H1 (cell line): Measurements from ENCODE around the gene PAF1. TPM values are rescaled to one million over a fixed set of nuclear protein-coding genes. Genes with fewer than 3 reads are reported as not detected.

Source experiments
- CTCF ChIA-PET: fragments of 300-600 bp; sonication (Branson Sonifier 250); formaldehyde crosslinking; loops from one replicate; lab custom pipeline; 2021; ENCODE audit not compliant: partially characterized antibody; lab: Charles Lee
- POLR2A ChIA-PET: fragments of 300-600 bp; sonication (Branson Sonifier 250); formaldehyde crosslinking; loops from one replicate; lab custom pipeline; 2021; ENCODE audit warnings: inconsistent platforms; ENCODE audit not compliant: partially characterized antibody; lab: Charles Lee
- DNase-seq, 2 experiments: peaks; one replicate each; pipeline versions ENCODE4 v3.0.0 to v3.0.0-alpha.2; 2010 to 2022; ENCODE audit warnings: low spot score in 2 of 2, low read depth in 1 of 2, mixed read lengths in 1 of 2
- FAIRE-seq: peaks from 2 replicates; lab custom pipeline; 2011; peaks lifted over from hg19 to GRCh38; lab: Jason Lieb, UNC
- H2AFZ ChIP-seq: 2 replicates; pipeline ENCODE4 v1.8.1; 2012; ENCODE audit warnings: low read length, inconsistent platforms
- H2AK5ac ChIP-seq: 2 replicates; pipeline ENCODE4 v1.6.1; 2013; ENCODE audit warnings: low read depth, low read length
- H2BK120ac ChIP-seq: replicated peaks from 2 replicates; pipeline ENCODE3; 2013; ENCODE audit warnings: low read depth, low read length, inconsistent platforms
- H2BK12ac ChIP-seq: 2 replicates; pipeline ENCODE4 v1.6.1; 2013; ENCODE audit warnings: low read depth, low read length
- H2BK15ac ChIP-seq: 2 replicates; pipeline ENCODE4 v1.6.1; 2013; ENCODE audit warnings: low read length
- H2BK20ac ChIP-seq: 2 replicates; pipeline ENCODE4 v1.6.1; 2013; ENCODE audit warnings: low read length
- H2BK5ac ChIP-seq: 2 replicates; pipeline ENCODE4 v1.6.1; 2013; ENCODE audit warnings: low read depth, low read length
- H3K14ac ChIP-seq: 2 replicates; pipeline ENCODE4 v1.6.1; 2013; ENCODE audit warnings: inconsistent platforms; ENCODE audit not compliant: insufficient read length
- H3K18ac ChIP-seq: 2 replicates; pipeline ENCODE4 v1.6.1; 2013; ENCODE audit warnings: low read length; ENCODE audit errors: extremely low read depth
- H3K23ac ChIP-seq: 2 replicates; pipeline ENCODE4 v1.6.1; 2013; ENCODE audit warnings: inconsistent platforms; ENCODE audit not compliant: insufficient read length
- H3K23me2 ChIP-seq: 2 replicates; pipeline ENCODE4 v1.6.1; 2013; ENCODE audit warnings: low read depth, low read length
- H3K27ac ChIP-seq: 2 replicates; pipeline ENCODE4 v1.6.1; 2011; ENCODE audit warnings: low read depth, low read length, inconsistent platforms
- H3K27me3 ChIP-seq, 4 experiments: replicated peaks in 1 of 4; 1 replicate in 1 of 4; 2 replicates in 3 of 4; pipeline versions ENCODE4 v1.6.1 to v1.8.1; 2011 to 2013; ENCODE audit warnings: low read length in 3 of 4, mild to moderate bottlenecking in 3 of 4, inconsistent platforms in 2 of 4, mixed read lengths in 2 of 4, moderate library complexity in 1 of 4; ENCODE audit not compliant: control insufficient read depth in 3 of 4, insufficient read depth in 3 of 4; ENCODE audit errors: extremely low read depth in 1 of 4
- H3K36me3 ChIP-seq, 4 experiments: 2 replicates each; pipeline versions ENCODE4 v1.6.1 to v1.8.1; 2011 to 2013; ENCODE audit warnings: mild to moderate bottlenecking in 4 of 4, low read length in 3 of 4, moderate library complexity in 2 of 4, control low read depth in 1 of 4, inconsistent platforms in 1 of 4; ENCODE audit not compliant: insufficient read depth in 4 of 4, control insufficient read depth in 2 of 4
- H3K4ac ChIP-seq: replicated peaks from 2 replicates; pipeline ENCODE3; 2013; ENCODE audit warnings: low read length, low read depth, mixed read lengths, inconsistent platforms; ENCODE audit not compliant: insufficient read length
- H3K4me1 ChIP-seq, 4 experiments: replicated peaks in 1 of 4; 1 replicate in 1 of 4; 2 replicates in 3 of 4; pipeline versions ENCODE4 v1.6.1 to v1.8.1; 2011 to 2013; ENCODE audit warnings: low read length in 3 of 4, inconsistent platforms in 2 of 4, mixed read lengths in 1 of 4; ENCODE audit not compliant: insufficient read depth in 4 of 4, control insufficient read depth in 3 of 4
- H3K4me2 ChIP-seq, 2 experiments: 2 replicates each; pipeline versions ENCODE4 v1.6.1 to v1.8.1; 2011 to 2013; ENCODE audit warnings: low read depth in 2 of 2, low read length in 2 of 2, control low read depth in 1 of 2, inconsistent platforms in 1 of 2, mild to moderate bottlenecking in 1 of 2; ENCODE audit not compliant: insufficient read depth in 1 of 2
- H3K4me3 ChIP-seq, 4 experiments: fragments of 200-600, 300-600 bp in 1 of 4; sonication (generic), shearing (Covaris generic), sonication (Bioruptor Twin) in 1 of 4; 2 replicates each; pipeline versions ENCODE4 v1.5.1 to v1.8.1; 2011 to 2016; ENCODE audit warnings: low read length in 4 of 4, low read depth in 3 of 4, control low read depth in 2 of 4, inconsistent platforms in 2 of 4, mild to moderate bottlenecking in 2 of 4, mixed read lengths in 1 of 4, moderate library complexity in 1 of 4; ENCODE audit not compliant: insufficient read depth in 2 of 4; ENCODE audit errors: extremely low read depth in 1 of 4
- H3K56ac ChIP-seq: replicated peaks from 2 replicates; pipeline ENCODE3; 2013; ENCODE audit warnings: low read depth, mild to moderate bottlenecking, mixed read lengths, low read length, inconsistent platforms; ENCODE audit not compliant: insufficient read length
- H3K79me1 ChIP-seq: 2 replicates; pipeline ENCODE4 v1.6.1; 2013; ENCODE audit warnings: low read depth, low read length, control low read depth
- H3K79me2 ChIP-seq, 2 experiments: 2 replicates each; pipeline versions ENCODE4 v1.6.1 to v1.8.1; 2012 to 2013; ENCODE audit warnings: low read length in 2 of 2, mild to moderate bottlenecking in 2 of 2, inconsistent platforms in 1 of 2; ENCODE audit not compliant: insufficient read depth in 2 of 2, control insufficient read depth in 1 of 2
- H3K9ac ChIP-seq, 4 experiments: replicated peaks in 1 of 4; 1 replicate in 1 of 4; 2 replicates in 3 of 4; pipeline versions ENCODE4 v1.6.1 to v1.8.1; 2011 to 2013; ENCODE audit warnings: low read depth in 3 of 4, low read length in 3 of 4, control low read depth in 2 of 4, mild to moderate bottlenecking in 2 of 4, moderate library complexity in 2 of 4, inconsistent platforms in 1 of 4; ENCODE audit errors: extremely low read depth in 1 of 4
- H3K9me3 ChIP-seq, 2 experiments: 2 replicates each; pipeline versions ENCODE4 v1.6.1 to v1.8.1; 2012 to 2013; ENCODE audit warnings: mild to moderate bottlenecking in 2 of 2, moderate library complexity in 2 of 2, control low read depth in 1 of 2, inconsistent platforms in 1 of 2, low read depth in 1 of 2, low read length in 1 of 2, mixed read lengths in 1 of 2; ENCODE audit not compliant: insufficient read depth in 2 of 2
- H4K20me1 ChIP-seq, 2 experiments: replicated peaks in 1 of 2; 2 replicates each; pipeline versions ENCODE3 to v1.8.1; 2011 to 2013; ENCODE audit warnings: inconsistent platforms in 2 of 2, low read length in 2 of 2, mild to moderate bottlenecking in 1 of 2; ENCODE audit not compliant: insufficient read depth in 2 of 2, control insufficient read depth in 1 of 2
- H4K5ac ChIP-seq: 2 replicates; pipeline ENCODE4 v1.6.1; 2013; ENCODE audit warnings: low read length, low read depth, mixed read lengths, inconsistent platforms; ENCODE audit not compliant: insufficient read length
- H4K8ac ChIP-seq: 2 replicates; pipeline ENCODE4 v1.8.0; 2013; ENCODE audit warnings: mild to moderate bottlenecking, moderate library complexity, low read length, inconsistent platforms; ENCODE audit not compliant: insufficient read depth; ENCODE audit errors: extremely low read depth
- H4K91ac ChIP-seq: replicated peaks from 2 replicates; pipeline ENCODE3; 2013; ENCODE audit warnings: low read length, mixed read lengths, inconsistent platforms; ENCODE audit not compliant: insufficient read length
- ASH2L ChIP-seq: fragments of 200-600, 300-600 bp; sonication (generic); IDR thresholded peaks from one replicate; pipeline ENCODE4 v1.7.1; 2017; ENCODE audit warnings: low read length
- CREB1 ChIP-seq: IDR thresholded peaks from 2 replicates; pipeline ENCODE4 v1.6.1; 2012; ENCODE audit warnings: inconsistent platforms
- CTBP2 ChIP-seq: IDR thresholded peaks from 2 replicates; pipeline ENCODE4 v1.7.0; 2011; ENCODE audit warnings: borderline replicate concordance, mild to moderate bottlenecking, moderate library complexity, mixed read lengths, low read length; ENCODE audit not compliant: insufficient read depth, insufficient read length
- KDM5A ChIP-seq: fragments of 200-600 bp; IDR thresholded peaks from 2 replicates; pipeline ENCODE4 v1.7.1; 2012; ENCODE audit warnings: mild to moderate bottlenecking, low read length, inconsistent platforms, mixed read lengths
- NANOG ChIP-seq: IDR thresholded peaks from 2 replicates; pipeline ENCODE4 v1.6.1; 2011; ENCODE audit warnings: low read length, low read depth, mild to moderate bottlenecking, inconsistent platforms; ENCODE audit not compliant: insufficient read depth, poor library complexity, severe bottlenecking
- RXRA ChIP-seq: IDR thresholded peaks from 2 replicates; pipeline ENCODE4 v1.6.1; 2011; ENCODE audit warnings: low read depth, mild to moderate bottlenecking, low read length, moderate library complexity; ENCODE audit not compliant: insufficient read depth
- SAP30 ChIP-seq: fragments of 300-600 bp; sonication (generic); IDR thresholded peaks from 2 replicates; pipeline ENCODE4 v1.7.1; 2012; ENCODE audit warnings: low read length, moderate library complexity, mild to moderate bottlenecking, inconsistent platforms; ENCODE audit not compliant: insufficient read depth, insufficient replicate concordance
- SIRT6 ChIP-seq: IDR thresholded peaks from one replicate; pipeline ENCODE4 v1.7.1; 2012; ENCODE audit warnings: low read length, inconsistent platforms
- SP2 ChIP-seq: IDR thresholded peaks from 2 replicates; pipeline ENCODE4 v1.6.1; 2012; ENCODE audit warnings: mild to moderate bottlenecking, low read length, inconsistent platforms
- SP4 ChIP-seq: IDR thresholded peaks from 2 replicates; pipeline ENCODE4 v1.6.1; 2012; ENCODE audit warnings: low read length, inconsistent platforms
- TAF7 ChIP-seq: optimal IDR thresholded peaks from 2 replicates; pipeline ENCODE3; 2011; ENCODE audit warnings: low read depth, mild to moderate bottlenecking, inconsistent platforms, low read length, moderate library complexity, borderline replicate concordance
- WGBS, 2 experiments: shearing (Covaris generic) in 1 of 2; methylation state at CpG; one replicate each; pipeline versions ENCODE4 v1.1.6 to v1.1.7; 2013 to 2015; ENCODE audit warnings: low lambda C conversion rate in 2 of 2, mixed read lengths in 2 of 2, inconsistent platforms in 1 of 2, low coverage in 1 of 2, missing lambda C conversion rate in 1 of 2; ENCODE audit not compliant: insufficient replicate concordance in 2 of 2, insufficient coverage in 1 of 2, insufficient read length in 1 of 2; ENCODE audit errors: extremely low coverage in 1 of 2, missing lambda C conversion rate in 1 of 2; 5-methylcytosine and 5-hydroxymethylcytosine counted together
- polyA plus RNA-seq, 7 experiments: library from polyadenylated mRNA; depleted of rRNA in 3 of 7; stranded (reverse) in 5 of 7; unstranded in 2 of 7; fragments of >200 nt in 5 of 7; fragments of 200-250 nt in 2 of 7; gene quantifications; 1 replicate in 5 of 7; 2 replicates in 1 of 7; 4 replicates in 1 of 7; pipeline versions ENCODE4 v1.2.1 to v1.2.3, GENCODE V29; 2011 to 2013; ENCODE audit warnings: missing spikeins in 2 of 7, mixed read lengths in 2 of 7
- total RNA-seq: library from RNA; stranded (reverse); fragmentation: NEBNext Ultra II Directional; extraction: Animal tissue kit (Norgen Biotek cat#: 25700); gene quantifications from 2 replicates; pipeline ENCODE4 v1.2.1, GENCODE V29; 2021

Gene PAF1
- total and polyA plus RNA-seq, 2 of the 8 experiments (the other 6 are each of a cell fraction or from before 2014, with no cell fraction given), result 31.4 to 58.6 TPM

GRCh38 chr19:39398297-39398864 is 7.5 kb upstream of the PAF1 start:
- Histone ChIP-seq H4K8ac (no peak overlapping the region), H3K18ac (no peak overlapping the region; the same call in 1 of the 2 replicates), H3K4me2 (no peak overlapping the region), H2BK12ac (no peak overlapping the region), H4K20me1 (peaks cover 2 to 7% of the 10 kb centered on the region in 2 experiments), H3K14ac (no peak overlapping the region), H3K36me3 (peaks cover 0 to 7% (median 3%) of the 10 kb centered on the region in 4 experiments; a peak in 3 of 8 replicates), H3K4me3 (no peak overlapping the region), H3K27me3 (no peaks in the 10 kb centered on the region), H2BK20ac (no peak overlapping the region), H2AFZ (no peak overlapping the region), H3K79me1 (no peaks in the 10 kb centered on the region), H3K23me2 (peaks cover 11% of the 10 kb centered on the region; the same call in 1 of the 2 replicates), H3K27ac (no peak overlapping the region), H2BK15ac (no peak overlapping the region), H3K4ac (no peak overlapping the region), H3K56ac (no peak overlapping the region), H3K4me1 (peaks cover 6 to 21% (median 13%) of the 10 kb centered on the region in 4 experiments), H3K23ac (no peak overlapping the region), H2BK5ac (no peak overlapping the region; the same call in 1 of the 2 replicates), H3K9me3 (no peaks in the 10 kb centered on the region), H2BK120ac (no peak overlapping the region), H4K91ac (no peak overlapping the region), H3K9ac (no peak overlapping the region), H3K79me2 (no peaks in the 10 kb centered on the region), H4K5ac (no peak overlapping the region), H2AK5ac (no peak overlapping the region)
- CTCF ChIA-PET, result interaction anchor here (0.6 to 9.5 kb wide), 25 partner anchors 9 to 845 kb away, joined by 3 to 128 read pairs (median 4); partner anchors contain the start of genes EID2B, PLEKHG2 and ZFP36
- FAIRE-seq (no peak), DNase-seq (no peak)
- WGBS, 2 experiments, result 90% methylated on average over 10 of the region's 11 CpGs; no CpG with 5 or more reads in 1 of the 2 experiments
- POLR2A ChIA-PET, result interaction anchor here (0.5 to 14.3 kb wide), 19 partner anchors 6 to 403 kb away, joined by 3 to 234 read pairs (median 4); partner anchors contain the start of genes DLL3, EID2B, PLEKHG2 and RPS16
- TF ChIP-seq TAF7 (no peak), SAP30 (no peak), KDM5A (no peak), CTBP2 (no peak), CREB1 (no peak), SP2 (no peak), RXRA (no peak), SIRT6 (no peak), ASH2L (no peak), SP4 (no peak), NANOG (no peak)
